Fibroblast of upper back skin (primary cell): ENCODE measurements around the gene OR6Y1.

Experiments used
- DNase-seq: peaks from one replicate; pipeline ENCODE4 v3.0.0-alpha.2; 2013

OR6Y1 gene

GRCh38 chr1:158554352-158554751 is at the start of gene OR6Y1:
TSS of gene OR6Y1 (minus strand) at chr1:158554405. CDS start at chr1:158548105, 6,300 bp downstream.
- DNase-seq, result no peak

GRCh38 chr1:158600735-158601134 is 46.5 kb upstream of the OR6Y1 start:
- no peak for DNase-seq

- no peak for DNase-seq
Observed at GRCh38 chr1:158586942-158587341, 32.7 kb upstream of the OR6Y1 start.

GRCh38 chr1:158583962-158584361 is 29.8 kb upstream of the OR6Y1 start:
- DNase-seq, result no peak

- no peak for DNase-seq
Observed at GRCh38 chr1:158579733-158580132, 25.5 kb upstream of the OR6Y1 start, which contains the start of gene OR10X1. TSS of gene OR10X1 (minus strand) at chr1:158579899. CDS start at chr1:158579899, 0 bp downstream.

GRCh38 chr1:158577561-158577960 is 23.4 kb upstream of the OR6Y1 start:
- no peak for DNase-seq

- no peak for DNase-seq
Observed at GRCh38 chr1:158572226-158572625, 18.0 kb upstream of the OR6Y1 start.

GRCh38 chr1:158570480-158570879 is 16.3 kb upstream of the OR6Y1 start, which contains the start of gene OR6P1:
TSS of gene OR6P1 (minus strand) at chr1:158570580. CDS start at chr1:158563604, 6,976 bp downstream.
- no peak for DNase-seq

GRCh38 chr1:158564608-158565007 is 10.4 kb upstream of the OR6Y1 start:
- no peak for DNase-seq

- no peak for DNase-seq
Observed at GRCh38 chr1:158563853-158564252, 9.6 kb upstream of the OR6Y1 start.

GRCh38 chr1:158559696-158560095 is 5.5 kb upstream of the OR6Y1 start:
- no peak for DNase-seq

- no peak for DNase-seq
Observed at GRCh38 chr1:158552296-158552695, 1.9 kb downstream of the OR6Y1 start.

GRCh38 chr1:158547533-158547932 is 6.7 kb downstream of the OR6Y1 start:
- DNase-seq, result no peak

GRCh38 chr1:158537609-158538008 is 16.6 kb downstream of the OR6Y1 start:
- no peak for DNase-seq

GRCh38 chr1:158534496-158534895 is 19.7 kb downstream of the OR6Y1 start:
- DNase-seq, result no peak

- no peak for DNase-seq
Observed at GRCh38 chr1:158527190-158527815, 26.9 kb downstream of the OR6Y1 start.

GRCh38 chr1:158521666-158522058 is 32.5 kb downstream of the OR6Y1 start:
- DNase-seq, result no peak

GRCh38 chr1:158520955-158521665 is 33.1 kb downstream of the OR6Y1 start:
- DNase-seq, result no peak

GRCh38 chr1:158520021-158520420 is 34.2 kb downstream of the OR6Y1 start:
- DNase-seq, result no peak

GRCh38 chr1:158516966-158517365 is 37.2 kb downstream of the OR6Y1 start:
- no peak for DNase-seq

- DNase-seq, result no peak
Observed at GRCh38 chr1:158509471-158510156, 44.6 kb downstream of the OR6Y1 start.

- DNase-seq, result no peak
Observed at GRCh38 chr1:158507511-158507910, 46.7 kb downstream of the OR6Y1 start.

GRCh38 chr1:158506369-158506987 is 47.7 kb downstream of the OR6Y1 start:
- DNase-seq, result no peak
